ENCODE data around the gene DPEP1. TPM values are rescaled to one million over a fixed set of nuclear protein-coding genes. Genes with fewer than 3 reads are reported as not detected.

The DPEP1 gene
- total RNA-seq, 1 donor from 2014 or later: not detected

GRCh38 chr16:89686520-89687091, 73.2 kb downstream of the DPEP1 start, which contains the start of gene CDK10:
CDK10 (plus strand) TSS chr16:89686689; CDS start chr16:89686711, 22 bp downstream.
- peak; percentile 84 for DNase-seq
- intact Hi-C loops (cut with micrococcal nuclease): no loop called here
- Histone ChIP-seq H3K36me3 (peaks cover 8% of the 10 kb centered on the region), H3K27ac (replicated peaks) (peak within 1 kb of the TSS; percentile 94), H3K4me1 (peaks cover 21% of the 10 kb centered on the region), H3K9me3 (replicated peaks) (no peaks in the 10 kb centered on the region), H3K27me3 (ENCODE audit: low read depth) (no peaks in the 10 kb centered on the region), H3K4me3 (peak within 1 kb of the TSS; percentile 95)
- TF ChIP-seq CTCF (IDR thresholded peaks at IDR 0.05; ENCODE audit: borderline replicate concordance): peak; percentile 11

GRCh38 chr16:89687092-89687940, 73.9 kb downstream of the DPEP1 start:
- peak overlapping the region; percentile 94 for H3K27ac ChIP-seq (replicated peaks)
- no peaks in the 10 kb centered on the region for H3K9me3 ChIP-seq (replicated peaks)
- peaks cover 15% of the 10 kb centered on the region for H3K36me3 ChIP-seq
- H3K4me1 ChIP-seq: peaks cover 21% of the 10 kb centered on the region
- TF ChIP-seq CTCF (IDR thresholded peaks at IDR 0.05; ENCODE audit: borderline replicate concordance): no peak
- H3K27me3 ChIP-seq (ENCODE audit: low read depth): no peaks in the 10 kb centered on the region
- DNase-seq: no peak
- intact Hi-C loops (cut with micrococcal nuclease): no loop called here
- H3K4me3 ChIP-seq: peak overlapping the region; percentile 95

Other genes starting within 250 kb of the DPEP1 start
- gene ANKRD11, start 123.1 kb upstream of the DPEP1 start, total RNA-seq: 63.8 TPM
- 104 TPM for gene SPG7, start 105.2 kb upstream of the DPEP1 start, total RNA-seq
- gene RPL13, start 53.0 kb upstream of the DPEP1 start, total RNA-seq: 1,030 TPM
- gene CPNE7, start 37.9 kb upstream of the DPEP1 start, total RNA-seq: not detected
- gene CHMP1A, start 44.1 kb downstream of the DPEP1 start, total RNA-seq: 37.3 TPM
- gene SPATA33, start 44.2 kb downstream of the DPEP1 start, total RNA-seq: 3.6 TPM
- 26.7 TPM for gene CDK10, start 73.0 kb downstream of the DPEP1 start, total RNA-seq
- 2.1 TPM for gene SPATA2L, start 88.1 kb downstream of the DPEP1 start, total RNA-seq
- 12.6 TPM for gene VPS9D1, start 107.3 kb downstream of the DPEP1 start, total RNA-seq
- 12.9 TPM for gene ZNF276, start 107.9 kb downstream of the DPEP1 start, total RNA-seq
- 2.4 TPM for gene FANCA, start 203.0 kb downstream of the DPEP1 start, total RNA-seq
- 1.2 TPM for gene SPIRE2, start 214.8 kb downstream of the DPEP1 start, total RNA-seq